WTC11 (cell line): ENCODE measurements around the gene CLCN6. TPM values are rescaled to one million over a fixed set of nuclear protein-coding genes. Genes with fewer than 3 reads are reported as not detected.

Experiments used
- ATAC-seq: fragments of 200-7000 bp; cut with Tn5 transposase; 2 replicates; pipeline ENCODE4 v1.10.0; 2021; ENCODE audit warnings: mild to moderate bottlenecking, moderate library complexity
- CTCF ChIA-PET: fragments of 300-600 bp; sonication (Branson Sonifier 250); formaldehyde crosslinking; loops from one replicate; lab custom pipeline; 2021; ENCODE audit warnings: antibody characterized with exemption; lab: Charles Lee
- POLR2A ChIA-PET: fragments of 350-600 bp; sonication (Branson Sonifier 250); formaldehyde crosslinking; loops from one replicate; lab custom pipeline; 2021; ENCODE audit warnings: antibody characterized with exemption; lab: Charles Lee
- DNase-seq: peaks from one replicate; pipeline ENCODE4 v3.0.0; 2021; ENCODE audit warnings: low spot score
- H3K27ac Mint-ChIP-seq: 2 replicates; pipeline ENCODE4 v1.8.0; 2021; ENCODE audit warnings: mixed read lengths
- H3K27me3 Mint-ChIP-seq: 2 replicates; pipeline ENCODE4 v1.8.0; 2021; ENCODE audit warnings: low read depth, mild to moderate bottlenecking, moderate library complexity, mixed read lengths
- H3K36me3 Mint-ChIP-seq: 2 replicates; pipeline ENCODE4 v1.8.0; 2021; ENCODE audit warnings: mixed read lengths
- H3K4me1 Mint-ChIP-seq: 2 replicates; pipeline ENCODE4 v1.8.0; 2022; ENCODE audit warnings: mixed read lengths
- H3K4me3 Mint-ChIP-seq: 2 replicates; pipeline ENCODE4 v1.8.0; 2021; ENCODE audit warnings: mild to moderate bottlenecking, moderate library complexity, mixed read lengths
- H3K9me3 Mint-ChIP-seq: 2 replicates; pipeline ENCODE4 v1.8.0; 2021; ENCODE audit warnings: mixed read lengths
- CDX4 ChIP-seq: fragments of 250-450 bp; sonication (Bioruptor Pico); IDR thresholded peaks from 2 replicates; pipeline ENCODE4 v1.9.0; 2021; ENCODE audit warnings: moderate library complexity, mild to moderate bottlenecking, inconsistent platforms, borderline replicate concordance
- FOXJ3 ChIP-seq: sonication (generic); formaldehyde crosslinking; IDR thresholded peaks from 2 replicates; pipeline ENCODE4 v1.9.0; 2021; ENCODE audit warnings: missing genetic modification reagents, mild to moderate bottlenecking, borderline replicate concordance
- GTF2I ChIP-seq: fragments of 250-450 bp; sonication (Bioruptor Pico); conservative IDR thresholded peaks from 2 replicates; pipeline ENCODE4 v1.4.0; 2021; ENCODE audit warnings: mild to moderate bottlenecking
- IRF1 ChIP-seq: sonication (generic); formaldehyde crosslinking; IDR thresholded peaks from 2 replicates; pipeline ENCODE4 v1.8.0; 2023; ENCODE audit warnings: missing genetic modification reagents
- JUN ChIP-seq: sonication (generic); formaldehyde crosslinking; IDR thresholded peaks from 2 replicates; pipeline ENCODE4 v1.8.0; 2023; ENCODE audit warnings: mild to moderate bottlenecking, missing genetic modification reagents
- SOX15 ChIP-seq: fragments of 250-450 bp; sonication (Bioruptor Pico); IDR thresholded peaks from 2 replicates; pipeline ENCODE4 v1.9.0; 2021; ENCODE audit warnings: mild to moderate bottlenecking
- ZMAT4 ChIP-seq: fragments of 250-450 bp; sonication (Bioruptor Pico); IDR thresholded peaks from 2 replicates; pipeline ENCODE4 v1.9.0; 2021; ENCODE audit warnings: mild to moderate bottlenecking
- ZNF281 ChIP-seq: sonication (generic); formaldehyde crosslinking; IDR thresholded peaks from 2 replicates; pipeline ENCODE4 v1.8.0; 2023; ENCODE audit warnings: mild to moderate bottlenecking, missing genetic modification reagents
- ZNF416 ChIP-seq: fragments of 250-450 bp; sonication (Bioruptor Pico); IDR thresholded peaks from 2 replicates; pipeline ENCODE4 v1.9.0; 2021; ENCODE audit warnings: mild to moderate bottlenecking, inconsistent platforms
- ZNF671 ChIP-seq: fragments of 250-450 bp; sonication (Bioruptor Pico); IDR thresholded peaks from 2 replicates; pipeline ENCODE4 v1.8.0; 2021; ENCODE audit warnings: mild to moderate bottlenecking
- ZSCAN18 ChIP-seq: fragments of 250-450 bp; sonication (Bioruptor Pico); IDR thresholded peaks from 2 replicates; pipeline ENCODE4 v2.1.2; 2022; ENCODE audit warnings: mild to moderate bottlenecking, moderate library complexity
- total RNA-seq: library from RNA; stranded (reverse); gene quantifications from 3 replicates; pipeline ENCODE4 v1.2.3, GENCODE V29; 2021
- TF ChIP-seq, protein P1 (sequence below): fragments of 250-450 bp; sonication (Bioruptor Pico); IDR thresholded peaks from 2 replicates; pipeline ENCODE4 v1.8.0; 2021; ENCODE audit warnings: mild to moderate bottlenecking
- TF ChIP-seq, protein P2 (sequence below): sonication (generic); formaldehyde crosslinking; conservative IDR thresholded peaks from 2 replicates; pipeline ENCODE4 v1.8.1; 2023; ENCODE audit warnings: mild to moderate bottlenecking, low read depth, missing genetic modification reagents, moderate library complexity

The CLCN6 gene
- total RNA-seq, 1 experiment from 2014 or later: 22.3 TPM

DNA sequence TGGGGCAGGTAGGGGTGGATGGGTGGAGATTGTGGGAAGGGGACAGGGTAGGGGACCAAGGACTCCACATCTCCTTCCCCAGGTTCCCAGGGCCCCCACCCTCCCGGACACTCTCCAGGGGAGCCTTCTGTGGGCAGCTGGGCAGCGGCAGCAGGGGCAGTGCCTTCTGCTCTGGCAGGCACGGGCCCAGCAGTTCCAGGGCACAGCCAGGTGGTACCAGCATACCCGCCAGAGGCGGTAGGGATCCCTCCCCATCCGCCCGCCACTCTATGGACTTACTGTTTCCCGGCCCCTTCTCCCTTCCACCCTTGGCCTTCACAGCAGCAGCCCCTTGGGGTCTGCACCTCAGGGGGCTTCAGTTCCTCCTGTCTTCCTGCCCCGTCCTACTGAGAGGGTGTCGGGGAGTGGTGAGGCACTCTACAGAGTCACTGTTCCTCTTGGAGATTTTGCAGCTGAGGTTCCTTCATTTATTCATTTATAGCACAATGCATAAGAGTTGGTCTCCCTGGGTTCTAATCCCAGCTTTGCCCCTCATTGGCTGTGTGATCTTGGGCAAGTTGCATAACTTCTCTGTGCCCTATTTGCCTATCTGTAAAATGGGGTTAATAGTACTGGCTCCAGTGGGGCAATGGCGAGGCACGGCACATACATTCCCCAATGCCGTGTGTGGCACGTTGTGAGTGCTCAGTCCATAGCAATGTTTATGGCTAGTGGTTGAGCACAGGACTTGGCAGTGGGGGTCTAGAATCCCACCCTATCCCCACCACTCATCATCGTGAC is 27.0 kb upstream of the CLCN6 start:
- H3K9me3 Mint-ChIP-seq: no peaks in the 10 kb centered on the region
- H3K36me3 Mint-ChIP-seq: no peaks in the 10 kb centered on the region
- H3K4me3 Mint-ChIP-seq: no peak overlapping the region
- ATAC-seq: no peak
- H3K4me1 Mint-ChIP-seq: no peaks in the 10 kb centered on the region; the same call in 1 of the 2 replicates
- H3K27ac Mint-ChIP-seq: no peak overlapping the region
- H3K27me3 Mint-ChIP-seq: no peaks in the 10 kb centered on the region
- TF ChIP-seq CDX4 (CRISPR knock-in tag) (no peak), IRF1 (CRISPR knock-in tag) (no peak)
- no peak for DNase-seq
- CTCF ChIA-PET: no interaction called here
- POLR2A ChIA-PET: no interaction called here

DNA sequence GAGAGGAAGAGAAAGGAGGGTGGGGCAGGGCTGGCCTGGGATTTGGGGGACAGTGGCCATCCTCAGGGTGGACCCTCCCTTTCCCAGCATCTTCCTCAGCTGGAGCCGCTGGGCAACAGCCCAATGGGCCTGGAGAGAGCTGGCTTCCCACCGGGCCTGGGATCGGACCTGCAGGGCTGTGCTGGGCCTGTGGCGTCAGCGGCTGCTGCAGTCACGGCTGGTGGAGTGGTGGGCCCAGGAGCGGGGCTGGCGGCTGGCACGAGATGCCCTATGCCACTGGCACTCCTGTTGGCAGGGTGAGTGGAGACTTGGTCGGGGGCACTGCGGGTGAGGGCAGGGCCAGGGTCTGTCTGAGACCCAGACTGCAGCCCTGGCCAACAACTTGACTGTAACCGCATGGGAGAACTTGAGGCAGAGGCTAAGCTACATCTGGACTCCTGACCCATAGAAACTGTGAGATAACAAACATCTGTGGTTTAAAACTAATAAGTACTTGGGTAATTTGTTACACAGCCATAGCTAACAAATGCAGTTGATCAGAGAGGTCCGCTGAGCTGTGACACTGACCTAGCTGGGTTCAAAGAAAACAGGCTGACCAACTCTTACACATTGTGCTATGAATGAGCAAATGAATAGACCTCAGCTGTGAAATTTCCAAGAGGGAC is 26.1 kb upstream of the CLCN6 start:
- ChIA-PET POLR2A (no interaction called here), CTCF (no interaction called here)
- H3K36me3 Mint-ChIP-seq: no peaks in the 10 kb centered on the region
- no peak overlapping the region for H3K27ac Mint-ChIP-seq
- H3K9me3 Mint-ChIP-seq: no peaks in the 10 kb centered on the region
- ATAC-seq (no peak), DNase-seq (no peak)
- TF ChIP-seq, protein P1, sequence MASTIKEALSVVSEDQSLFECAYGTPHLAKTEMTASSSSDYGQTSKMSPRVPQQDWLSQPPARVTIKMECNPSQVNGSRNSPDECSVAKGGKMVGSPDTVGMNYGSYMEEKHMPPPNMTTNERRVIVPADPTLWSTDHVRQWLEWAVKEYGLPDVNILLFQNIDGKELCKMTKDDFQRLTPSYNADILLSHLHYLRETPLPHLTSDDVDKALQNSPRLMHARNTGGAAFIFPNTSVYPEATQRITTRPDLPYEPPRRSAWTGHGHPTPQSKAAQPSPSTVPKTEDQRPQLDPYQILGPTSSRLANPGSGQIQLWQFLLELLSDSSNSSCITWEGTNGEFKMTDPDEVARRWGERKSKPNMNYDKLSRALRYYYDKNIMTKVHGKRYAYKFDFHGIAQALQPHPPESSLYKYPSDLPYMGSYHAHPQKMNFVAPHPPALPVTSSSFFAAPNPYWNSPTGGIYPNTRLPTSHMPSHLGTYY (CRISPR knock-in tag): no peak
- TF ChIP-seq ZSCAN18 (CRISPR knock-in tag) (no peak), ZNF416 (CRISPR knock-in tag) (no peak), CDX4 (CRISPR knock-in tag) (no peak)
- H3K27me3 Mint-ChIP-seq: no peaks in the 10 kb centered on the region
- no peak overlapping the region for H3K4me3 Mint-ChIP-seq
- no peaks in the 10 kb centered on the region; the same call in 1 of the 2 replicates for H3K4me1 Mint-ChIP-seq

DNA sequence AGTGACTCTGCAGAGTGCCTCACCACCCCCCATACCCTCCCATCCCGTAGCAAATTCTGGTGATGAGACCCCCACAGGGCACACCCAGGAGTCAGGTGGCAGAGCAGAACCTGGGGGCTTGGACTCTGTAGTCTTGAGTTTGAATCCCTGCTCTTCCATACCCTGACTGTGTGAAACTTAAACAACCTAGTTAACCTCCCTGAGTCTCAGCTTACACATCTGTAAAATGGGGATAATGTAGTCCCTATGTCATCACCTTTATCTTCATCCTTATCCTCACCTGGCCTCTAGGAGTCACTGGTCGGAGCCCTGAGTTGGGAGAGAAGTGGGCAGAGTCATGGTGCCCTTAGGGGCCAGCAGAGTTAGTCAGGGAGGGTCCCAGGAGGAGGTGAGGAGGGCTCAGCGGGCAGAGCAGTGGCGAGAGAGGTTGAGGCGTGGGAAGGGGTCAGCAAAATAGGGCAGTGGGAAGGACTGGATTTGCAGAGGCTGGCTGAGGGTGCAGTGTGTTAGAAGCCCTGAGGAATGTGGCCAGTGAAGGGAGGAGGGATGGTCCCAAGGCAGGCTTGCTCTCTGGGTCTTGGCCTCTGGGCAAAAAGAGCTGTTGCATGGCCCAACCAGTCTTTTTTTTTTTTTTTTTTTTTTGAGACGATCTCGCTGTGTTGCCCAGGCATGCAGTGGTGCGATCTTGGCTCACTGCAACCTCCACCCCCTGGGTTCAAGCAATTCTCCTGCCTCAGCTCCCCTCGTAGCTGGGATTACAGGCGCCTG is 25.4 kb upstream of the CLCN6 start:
- ATAC-seq (no peak), DNase-seq (no peak)
- TF ChIP-seq JUN (CRISPR knock-in tag) (no peak), ZNF281 (CRISPR knock-in tag) (no peak), SOX15 (CRISPR knock-in tag) (no peak), GTF2I (CRISPR knock-in tag) (peak; percentile 73; the same call in 1 of the 2 replicates), ZSCAN18 (CRISPR knock-in tag) (no peak), FOXJ3 (no peak), ZNF416 (CRISPR knock-in tag) (no peak), ZMAT4 (CRISPR knock-in tag) (no peak), ZNF671 (CRISPR knock-in tag) (no peak)
- TF ChIP-seq, protein P2, sequence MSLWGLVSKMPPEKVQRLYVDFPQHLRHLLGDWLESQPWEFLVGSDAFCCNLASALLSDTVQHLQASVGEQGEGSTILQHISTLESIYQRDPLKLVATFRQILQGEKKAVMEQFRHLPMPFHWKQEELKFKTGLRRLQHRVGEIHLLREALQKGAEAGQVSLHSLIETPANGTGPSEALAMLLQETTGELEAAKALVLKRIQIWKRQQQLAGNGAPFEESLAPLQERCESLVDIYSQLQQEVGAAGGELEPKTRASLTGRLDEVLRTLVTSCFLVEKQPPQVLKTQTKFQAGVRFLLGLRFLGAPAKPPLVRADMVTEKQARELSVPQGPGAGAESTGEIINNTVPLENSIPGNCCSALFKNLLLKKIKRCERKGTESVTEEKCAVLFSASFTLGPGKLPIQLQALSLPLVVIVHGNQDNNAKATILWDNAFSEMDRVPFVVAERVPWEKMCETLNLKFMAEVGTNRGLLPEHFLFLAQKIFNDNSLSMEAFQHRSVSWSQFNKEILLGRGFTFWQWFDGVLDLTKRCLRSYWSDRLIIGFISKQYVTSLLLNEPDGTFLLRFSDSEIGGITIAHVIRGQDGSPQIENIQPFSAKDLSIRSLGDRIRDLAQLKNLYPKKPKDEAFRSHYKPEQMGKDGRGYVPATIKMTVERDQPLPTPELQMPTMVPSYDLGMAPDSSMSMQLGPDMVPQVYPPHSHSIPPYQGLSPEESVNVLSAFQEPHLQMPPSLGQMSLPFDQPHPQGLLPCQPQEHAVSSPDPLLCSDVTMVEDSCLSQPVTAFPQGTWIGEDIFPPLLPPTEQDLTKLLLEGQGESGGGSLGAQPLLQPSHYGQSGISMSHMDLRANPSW (CRISPR knock-in tag): no peak

More for the DNA sequence above, 25.4 kb upstream of the CLCN6 start:
- ChIA-PET CTCF (interaction anchor here (0.6 to 0.7 kb wide), 3 partner anchors 8 to 27 kb away, joined by 3 to 6 read pairs (median 4); no protein-coding TSS in a partner anchor), POLR2A (no interaction called here)
- peaks cover 4% of the 10 kb centered on the region for H3K4me1 Mint-ChIP-seq
- no peak overlapping the region for H3K27ac Mint-ChIP-seq
- H3K27me3 Mint-ChIP-seq: no peaks in the 10 kb centered on the region
- H3K4me3 Mint-ChIP-seq: no peak overlapping the region
- no peaks in the 10 kb centered on the region for H3K9me3 Mint-ChIP-seq
- H3K36me3 Mint-ChIP-seq: no peaks in the 10 kb centered on the region
